SHP77 (cell line): Measurements from ENCODE around the gene B3GALT5.

ENCODE experiments used
- DNase-seq, 2 experiments: peaks; one replicate each; lab custom pipeline; 2025; lab: John Stamatoyannopoulos, UW

Gene B3GALT5

GRCh38 chr21:39604951-39605350, 7.8 kb upstream of the B3GALT5 start:
- no peak for DNase-seq

- DNase-seq: no peak
These were observed 2.0 kb upstream of the B3GALT5 start for GRCh38 chr21:39610703-39611102.

GRCh38 chr21:39611551-39612190, 1.1 kb upstream of the B3GALT5 start:
- DNase-seq: no peak

GRCh38 chr21:39613041-39613934, 548 bp downstream of the B3GALT5 start:
- DNase-seq: no peak

GRCh38 chr21:39616211-39616772, 3.6 kb downstream of the B3GALT5 start:
- DNase-seq: no peak

- DNase-seq: no peak
These were observed 8.1 kb downstream of the B3GALT5 start for GRCh38 chr21:39620856-39621255.

- DNase-seq: no peak
These were observed 12.6 kb downstream of the B3GALT5 start for GRCh38 chr21:39625211-39625895.

- DNase-seq: no peak
These were observed 15.6 kb downstream of the B3GALT5 start for GRCh38 chr21:39628385-39628784.

GRCh38 chr21:39630191-39630591, 17.5 kb downstream of the B3GALT5 start:
- DNase-seq: no peak

GRCh38 chr21:39630827-39631226, 18.1 kb downstream of the B3GALT5 start:
- DNase-seq: no peak

- no peak for DNase-seq
These were observed 19.3 kb downstream of the B3GALT5 start for GRCh38 chr21:39631842-39632562.

- no peak for DNase-seq
These were observed 20.2 kb downstream of the B3GALT5 start for GRCh38 chr21:39632796-39633442.

- no peak for DNase-seq
These were observed 21.0 kb downstream of the B3GALT5 start for GRCh38 chr21:39633770-39634181.

- DNase-seq: no peak
These were observed 21.8 kb downstream of the B3GALT5 start for GRCh38 chr21:39634507-39634906.

GRCh38 chr21:39637197-39637970, 24.6 kb downstream of the B3GALT5 start:
- peak; percentile 14 to 35 for DNase-seq

- no peak for DNase-seq
These were observed 25.2 kb downstream of the B3GALT5 start for GRCh38 chr21:39637971-39638240.

- DNase-seq: no peak
These were observed 25.5 kb downstream of the B3GALT5 start for GRCh38 chr21:39638281-39638680.

GRCh38 chr21:39640754-39641153, 28.0 kb downstream of the B3GALT5 start:
- DNase-seq: no peak

- no peak for DNase-seq
These were observed 29.2 kb downstream of the B3GALT5 start for GRCh38 chr21:39641827-39642450.

- DNase-seq: no peak
These were observed 31.4 kb downstream of the B3GALT5 start for GRCh38 chr21:39644062-39644560.
